ENCODE measurements around the gene PLXNA2. TPM values are rescaled to one million over a fixed set of nuclear protein-coding genes. Genes with fewer than 3 reads are reported as not detected.

Gene PLXNA2
- total RNA-seq, 1 experiment from 2014 or later = 69.7 TPM

DNA sequence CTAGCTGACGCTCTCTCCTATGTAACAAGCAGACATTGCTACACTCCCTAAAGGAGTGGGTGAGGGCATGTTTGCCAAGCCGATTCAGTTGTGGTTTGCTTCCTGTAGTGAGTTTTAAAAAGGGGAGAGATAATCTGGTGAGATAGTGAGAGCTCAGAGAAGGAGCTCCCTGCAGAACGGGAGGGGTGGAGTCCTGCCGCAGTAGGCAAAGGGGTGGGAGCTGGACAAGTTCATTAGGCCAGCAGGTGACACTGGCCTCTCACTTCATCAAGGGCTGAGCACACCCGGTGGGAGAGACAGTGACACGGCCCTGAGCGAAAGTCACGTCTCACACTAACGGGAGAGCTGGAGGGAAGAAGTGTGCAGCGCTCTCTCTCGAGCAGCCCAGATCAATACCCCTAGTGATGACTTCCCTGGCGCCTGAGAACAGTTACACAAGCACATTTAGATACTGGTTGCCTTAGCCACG lies 189.2 kb downstream of the PLXNA2 start:
- H3K27ac Mint-ChIP-seq (ENCODE audit: low read depth, unreplicated experiment) = peak overlapping the region; percentile 10
- BruUV-seq (replicated peaks) = no TSS peak
- H3K27me3 Mint-ChIP-seq (ENCODE audit: insufficient read depth, unreplicated experiment) = no peaks in the 10 kb centered on the region

DNA sequence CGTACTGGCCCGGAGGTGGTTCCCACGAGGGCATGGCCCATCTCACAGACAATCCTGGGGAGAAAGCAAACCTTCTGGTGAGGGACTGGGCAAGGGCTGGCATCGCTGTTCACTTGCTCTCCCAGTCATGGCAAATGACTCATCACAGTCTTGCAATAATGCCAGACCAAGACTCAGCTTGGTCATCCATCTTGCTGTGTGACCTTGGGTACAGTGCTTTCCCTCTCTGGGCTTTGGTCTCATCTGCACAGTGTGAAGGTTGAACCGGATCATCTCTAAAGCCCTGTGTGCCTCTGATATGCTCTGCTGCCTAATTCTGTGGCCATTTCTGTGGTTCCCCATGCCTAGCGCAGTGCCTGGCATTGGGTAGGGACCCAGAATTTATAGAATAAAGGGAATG lies 189.7 kb downstream of the PLXNA2 start:
- Mint-ChIP-seq H3K36me3 (ENCODE audit: insufficient read depth, unreplicated experiment) (peaks cover 28% of the 10 kb centered on the region), H3K9me3 (ENCODE audit: unreplicated experiment) (no peaks in the 10 kb centered on the region), H3K27me3 (ENCODE audit: insufficient read depth, unreplicated experiment) (no peaks in the 10 kb centered on the region), H3K4me1 (ENCODE audit: insufficient read depth, unreplicated experiment) (no peaks in the 10 kb centered on the region), H3K4me3 (ENCODE audit: unreplicated experiment) (no peak overlapping the region), H3K27ac (ENCODE audit: low read depth, unreplicated experiment) (peak overlapping the region; percentile 10)
- ChIA-PET CTCF (interaction anchor here (0.6 to 6.1 kb wide), 7 partner anchors 11 to 282 kb away, joined by 3 to 27 read pairs (median 3); no protein-coding TSS in a partner anchor), POLR2A (interaction anchor here (0.6 to 0.8 kb wide), 2 partner anchors 12 to 1001 kb away, joined by 3 to 4 read pairs; no protein-coding TSS in a partner anchor)
- peak; percentile 55 for DNase-seq (ENCODE audit: unreplicated experiment)
- no TSS peak for BruUV-seq (replicated peaks)
- intact Hi-C loops (cut with micrococcal nuclease) = no loop called here
- TF ChIP-seq, protein P1, sequence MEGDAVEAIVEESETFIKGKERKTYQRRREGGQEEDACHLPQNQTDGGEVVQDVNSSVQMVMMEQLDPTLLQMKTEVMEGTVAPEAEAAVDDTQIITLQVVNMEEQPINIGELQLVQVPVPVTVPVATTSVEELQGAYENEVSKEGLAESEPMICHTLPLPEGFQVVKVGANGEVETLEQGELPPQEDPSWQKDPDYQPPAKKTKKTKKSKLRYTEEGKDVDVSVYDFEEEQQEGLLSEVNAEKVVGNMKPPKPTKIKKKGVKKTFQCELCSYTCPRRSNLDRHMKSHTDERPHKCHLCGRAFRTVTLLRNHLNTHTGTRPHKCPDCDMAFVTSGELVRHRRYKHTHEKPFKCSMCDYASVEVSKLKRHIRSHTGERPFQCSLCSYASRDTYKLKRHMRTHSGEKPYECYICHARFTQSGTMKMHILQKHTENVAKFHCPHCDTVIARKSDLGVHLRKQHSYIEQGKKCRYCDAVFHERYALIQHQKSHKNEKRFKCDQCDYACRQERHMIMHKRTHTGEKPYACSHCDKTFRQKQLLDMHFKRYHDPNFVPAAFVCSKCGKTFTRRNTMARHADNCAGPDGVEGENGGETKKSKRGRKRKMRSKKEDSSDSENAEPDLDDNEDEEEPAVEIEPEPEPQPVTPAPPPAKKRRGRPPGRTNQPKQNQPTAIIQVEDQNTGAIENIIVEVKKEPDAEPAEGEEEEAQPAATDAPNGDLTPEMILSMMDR (IDR thresholded peaks at IDR 0.05; ENCODE audit: unreplicated experiment) = no peak

More for the DNA sequence above, 189.2 kb downstream of the PLXNA2 start:
- H3K4me1 Mint-ChIP-seq (ENCODE audit: insufficient read depth, unreplicated experiment) = no peaks in the 10 kb centered on the region
- POLR2A ChIA-PET = interaction anchor here (0.6 to 0.8 kb wide), 3 partner anchors 10 to 1001 kb away, joined by 3 to 4 read pairs (median 3); no protein-coding TSS in a partner anchor
- CTCF ChIA-PET = interaction anchor here (0.6 to 6.1 kb wide), 8 partner anchors 12 to 282 kb away, joined by 3 to 27 read pairs (median 4); no protein-coding TSS in a partner anchor
- no peaks in the 10 kb centered on the region for H3K9me3 Mint-ChIP-seq (ENCODE audit: unreplicated experiment)
- intact Hi-C loops (cut with micrococcal nuclease) = no loop called here
- DNase-seq (ENCODE audit: unreplicated experiment) = no peak
- TF ChIP-seq, protein P1 (IDR thresholded peaks at IDR 0.05; ENCODE audit: unreplicated experiment) = no peak
- no peak overlapping the region for H3K4me3 Mint-ChIP-seq (ENCODE audit: unreplicated experiment)
- H3K36me3 Mint-ChIP-seq (ENCODE audit: insufficient read depth, unreplicated experiment) = peaks cover 26% of the 10 kb centered on the region

DNA sequence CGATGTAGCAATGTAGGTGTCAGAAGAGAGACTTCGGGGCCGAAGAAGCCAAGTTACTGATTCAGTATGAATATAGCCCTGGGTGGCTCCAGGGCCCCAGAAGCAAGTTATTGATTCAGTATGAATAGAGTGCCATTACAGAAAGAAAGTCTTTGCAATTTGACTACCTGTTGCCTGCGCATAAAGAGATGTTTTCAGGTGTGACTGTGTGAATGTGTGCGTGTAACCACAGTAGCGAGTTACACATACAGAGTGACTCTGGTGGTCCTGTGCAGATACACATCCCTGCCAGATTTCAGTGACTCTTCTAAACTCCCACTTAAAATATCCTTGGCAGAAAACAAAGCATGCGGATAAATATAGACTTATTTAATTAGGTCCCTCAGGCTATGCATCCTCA lies 190.5 kb downstream of the PLXNA2 start:
- DNase-seq (ENCODE audit: unreplicated experiment) = no peak
- no TSS peak for BruUV-seq (replicated peaks)
- peaks cover 36% of the 10 kb centered on the region for H3K36me3 Mint-ChIP-seq (ENCODE audit: insufficient read depth, unreplicated experiment)
- no peaks in the 10 kb centered on the region for H3K27me3 Mint-ChIP-seq (ENCODE audit: insufficient read depth, unreplicated experiment)
- H3K9me3 Mint-ChIP-seq (ENCODE audit: unreplicated experiment) = no peaks in the 10 kb centered on the region
- intact Hi-C loops (cut with micrococcal nuclease) = no loop called here
- H3K4me1 Mint-ChIP-seq (ENCODE audit: insufficient read depth, unreplicated experiment) = no peaks in the 10 kb centered on the region
- no peak overlapping the region for H3K4me3 Mint-ChIP-seq (ENCODE audit: unreplicated experiment)
- TF ChIP-seq, protein P1 (IDR thresholded peaks at IDR 0.05; ENCODE audit: unreplicated experiment) = no peak
- H3K27ac Mint-ChIP-seq (ENCODE audit: low read depth, unreplicated experiment) = no peak overlapping the region
- ChIA-PET CTCF (interaction anchor here (0.7 to 6.1 kb wide), 4 partner anchors 16 to 191 kb away, joined by 3 to 27 read pairs (median 3); no protein-coding TSS in a partner anchor), POLR2A (no interaction called here)

DNA sequence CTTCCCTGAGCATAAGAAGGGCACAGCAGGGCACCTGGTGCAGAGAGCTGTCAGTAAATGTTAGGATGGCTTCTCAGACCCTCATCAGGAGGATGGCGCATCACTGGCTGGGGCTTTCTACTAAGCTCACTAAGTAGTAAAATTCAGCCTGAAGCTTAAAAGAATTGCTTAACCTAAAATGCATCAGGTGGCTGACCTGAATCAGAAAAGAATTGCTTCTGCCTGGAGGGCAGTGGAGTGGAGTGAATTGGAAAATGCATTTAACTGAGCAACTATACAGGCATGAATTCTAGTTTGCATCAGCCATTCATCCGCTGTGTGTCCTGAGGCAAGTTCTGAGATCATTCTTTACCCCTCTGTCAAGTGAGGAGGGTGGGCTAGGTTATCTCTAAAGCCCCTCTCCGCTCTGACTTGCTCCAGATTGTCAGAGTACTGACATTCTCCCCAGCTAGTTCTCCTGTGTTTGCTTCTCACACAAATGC lies 191.2 kb downstream of the PLXNA2 start:
- CTCF ChIA-PET = interaction anchor here (0.5 to 1.1 kb wide), 2 partner anchors 56 to 143 kb away, joined by 3 read pairs; no protein-coding TSS in a partner anchor
- H3K36me3 Mint-ChIP-seq (ENCODE audit: insufficient read depth, unreplicated experiment) = peaks cover 36% of the 10 kb centered on the region
- no peak for DNase-seq (ENCODE audit: unreplicated experiment)

More for the DNA sequence above, 191.2 kb downstream of the PLXNA2 start:
- no peaks in the 10 kb centered on the region for H3K9me3 Mint-ChIP-seq (ENCODE audit: unreplicated experiment)
- no peaks in the 10 kb centered on the region for H3K27me3 Mint-ChIP-seq (ENCODE audit: insufficient read depth, unreplicated experiment)
- no TSS peak for BruUV-seq (replicated peaks)
- TF ChIP-seq, protein P1 (IDR thresholded peaks at IDR 0.05; ENCODE audit: unreplicated experiment) = no peak
- POLR2A ChIA-PET = no interaction called here
- no peaks in the 10 kb centered on the region for H3K4me1 Mint-ChIP-seq (ENCODE audit: insufficient read depth, unreplicated experiment)
- H3K4me3 Mint-ChIP-seq (ENCODE audit: unreplicated experiment) = no peak overlapping the region
- intact Hi-C loops (cut with micrococcal nuclease) = no loop called here
- no peak overlapping the region for H3K27ac Mint-ChIP-seq (ENCODE audit: low read depth, unreplicated experiment)
